Activated CD8-positive, alpha-beta memory T cell treated with anti-CD3 and anti-CD28 coated beads for 48 hours (primary cell): Measurements from ENCODE around the gene ZNF618.

Experiments used
- DNase-seq, 3 experiments: peaks; one replicate each; pipeline ENCODE4 v3.0.0-alpha.2; 2020; ENCODE audit warnings: low read depth in 2 of 3, low spot score in 2 of 3

The ZNF618 gene

DNA sequence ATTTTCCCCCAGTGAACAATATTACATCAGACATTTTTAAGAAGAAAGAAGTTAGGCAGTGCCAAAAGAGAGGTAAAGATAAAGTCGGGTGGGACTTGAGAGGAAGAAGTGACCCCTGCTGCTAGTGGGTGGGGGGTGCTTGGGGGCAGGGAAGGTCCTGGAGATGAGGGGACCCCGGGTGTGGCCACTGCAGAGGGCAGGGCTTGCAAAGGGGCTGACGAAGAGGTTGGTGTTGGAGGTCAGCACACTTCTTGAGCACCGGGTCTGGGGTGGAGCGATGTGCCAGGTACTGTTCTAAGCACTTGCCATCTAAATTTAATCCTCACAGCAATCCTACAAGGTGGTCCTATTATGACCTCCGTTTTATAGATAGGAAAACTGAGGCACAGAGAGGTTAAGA, 140.0 kb downstream of the ZNF618 start:
- DNase-seq = no peak

DNA sequence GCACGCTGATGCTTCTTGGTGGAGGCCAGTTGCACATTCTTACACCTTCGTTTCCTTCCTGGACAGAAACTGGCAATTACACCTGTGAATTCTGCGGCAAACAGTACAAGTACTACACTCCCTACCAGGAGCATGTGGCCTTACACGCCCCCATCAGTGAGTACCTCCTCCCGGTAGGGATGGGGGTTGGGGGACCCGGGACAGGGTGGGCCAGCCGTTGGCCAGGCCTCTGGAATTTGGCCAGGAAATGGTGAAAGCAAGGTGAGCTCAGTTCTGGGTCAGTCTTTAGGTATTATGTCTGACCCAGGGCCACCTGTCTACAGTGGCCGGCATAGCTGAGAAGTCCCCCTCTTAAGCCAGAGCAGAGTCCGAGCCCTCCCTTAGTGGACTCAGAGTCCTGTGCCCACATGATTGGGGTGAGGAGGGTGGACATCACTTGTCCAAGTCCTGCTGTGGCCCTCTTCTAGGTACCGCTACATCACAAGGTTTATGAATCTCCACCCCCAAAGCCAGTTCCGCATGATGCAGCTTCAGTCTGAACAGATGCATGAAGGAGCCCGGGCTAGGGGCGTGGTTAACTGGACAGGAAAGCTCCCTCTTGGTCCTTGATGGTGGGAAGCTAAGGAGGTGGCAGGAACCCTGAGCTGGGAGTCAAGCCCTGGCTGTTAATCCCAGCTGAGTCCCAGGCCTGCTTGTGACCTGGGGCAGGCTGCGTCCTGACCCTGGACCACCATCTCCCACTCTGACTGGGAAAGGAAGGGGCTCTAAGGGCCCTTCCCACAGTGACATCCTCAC, 140.7 kb downstream of the ZNF618 start:
- no peak for DNase-seq

DNA sequence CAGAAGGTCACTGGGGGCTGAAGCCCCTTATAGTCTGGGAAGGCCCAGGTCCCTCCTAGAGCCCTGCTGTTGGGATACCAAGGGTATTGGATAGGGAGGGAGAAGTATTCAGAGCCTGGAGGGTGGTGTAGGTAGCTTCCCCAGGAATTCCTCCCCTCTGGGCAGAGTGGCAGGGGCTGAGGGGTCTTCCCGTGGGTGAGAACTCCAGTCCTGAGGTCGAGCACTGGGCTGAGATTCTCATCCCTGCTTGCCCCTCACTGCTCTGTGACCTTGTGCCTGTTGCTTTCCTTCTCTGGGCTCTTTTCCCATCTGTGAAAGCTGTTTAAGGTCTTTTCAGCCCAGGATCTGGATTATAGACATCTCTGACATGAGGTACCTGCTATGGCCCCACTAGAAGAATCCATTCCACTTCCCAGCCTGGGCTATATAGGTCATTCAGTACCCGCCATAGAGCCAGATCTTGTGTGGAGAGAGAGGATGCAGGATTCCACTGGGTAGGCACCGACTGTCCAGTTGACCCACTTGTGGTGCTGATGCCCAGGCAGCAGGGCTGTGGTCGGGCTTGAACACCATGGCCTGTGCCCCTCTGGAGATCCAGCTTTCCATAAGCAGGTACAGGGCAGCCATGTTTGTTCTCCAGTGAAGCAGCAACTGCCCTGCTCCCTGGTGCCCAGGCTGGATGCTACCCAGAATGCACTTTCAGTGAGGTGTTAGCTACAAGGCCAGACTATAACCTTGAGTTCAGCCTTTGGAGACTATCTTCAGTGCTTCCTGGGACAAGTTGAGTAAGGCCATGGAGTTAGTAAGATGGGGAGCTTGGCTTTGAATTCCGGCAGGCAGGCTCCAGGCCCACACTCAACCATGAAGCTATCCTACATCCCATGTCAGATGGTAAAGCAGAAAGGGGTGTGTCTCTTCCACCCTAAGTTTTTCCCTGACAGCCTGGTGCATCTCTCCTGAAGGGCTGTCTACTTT, 141.9 kb downstream of the ZNF618 start:
- no peak for DNase-seq

DNA sequence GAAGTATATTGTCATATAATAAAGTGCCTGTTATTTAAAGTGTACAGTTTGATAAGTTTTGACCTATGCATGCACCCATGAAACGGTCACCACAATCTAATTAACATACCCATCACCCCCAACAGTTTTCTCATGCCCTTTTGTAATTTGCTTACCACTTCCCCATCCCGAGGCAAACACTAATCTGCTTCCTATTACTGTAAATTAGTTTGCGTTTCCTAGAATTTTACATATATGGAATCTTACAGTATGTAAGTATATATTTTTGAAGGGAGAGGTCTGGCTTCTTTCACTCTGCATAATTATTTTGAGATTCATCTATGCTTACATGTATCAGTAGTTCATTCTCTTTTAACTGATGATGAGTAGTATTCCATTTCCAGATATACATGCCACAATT, 145.5 kb downstream of the ZNF618 start:
- DNase-seq = no peak

DNA sequence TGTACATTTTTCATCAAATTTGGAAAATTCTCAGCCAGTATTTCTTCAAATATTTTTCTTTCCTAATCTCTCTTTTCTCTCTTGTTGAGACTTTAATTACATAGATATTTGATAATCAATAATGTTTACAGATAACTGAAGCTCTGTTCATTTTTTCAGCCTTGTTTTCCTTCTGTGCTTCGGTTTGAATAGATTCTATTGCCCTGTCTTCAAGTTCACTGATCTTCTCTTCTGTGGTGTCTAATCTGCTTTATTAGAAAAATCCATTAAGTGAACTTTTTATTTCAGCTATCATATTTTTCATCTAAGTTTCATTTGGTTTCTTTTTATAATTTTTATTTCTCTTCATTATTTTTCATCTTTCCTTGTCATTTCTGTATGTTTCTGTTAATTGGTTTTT, 147.9 kb downstream of the ZNF618 start:
- no peak for DNase-seq

DNA sequence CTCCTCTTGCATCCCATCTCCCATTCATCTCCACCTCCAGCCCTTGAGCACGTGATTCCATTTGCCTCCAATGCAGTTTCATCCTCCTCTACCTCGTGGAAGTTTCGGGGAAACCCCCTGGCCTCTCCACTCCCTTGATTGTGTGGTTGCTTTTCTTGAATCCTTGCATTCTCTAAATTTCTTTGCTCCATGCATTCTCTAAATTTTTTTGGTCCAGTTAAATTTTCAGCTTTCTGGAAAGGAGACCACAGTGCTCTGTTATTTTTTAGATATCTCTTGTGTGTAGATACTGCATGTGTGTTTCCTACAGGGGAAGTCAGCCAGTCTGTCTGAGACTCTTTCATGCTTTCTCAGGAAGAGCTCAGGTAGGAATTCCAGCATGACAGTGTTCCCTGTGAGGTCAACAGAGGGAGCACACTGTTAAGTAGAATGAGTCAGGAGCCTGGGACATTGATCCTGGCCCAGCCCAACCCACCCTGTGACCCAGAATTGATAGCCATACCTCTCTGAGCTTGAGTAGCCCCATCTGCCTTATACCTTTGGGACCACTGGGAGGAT, 149.2 kb downstream of the ZNF618 start:
- no peak for DNase-seq

DNA sequence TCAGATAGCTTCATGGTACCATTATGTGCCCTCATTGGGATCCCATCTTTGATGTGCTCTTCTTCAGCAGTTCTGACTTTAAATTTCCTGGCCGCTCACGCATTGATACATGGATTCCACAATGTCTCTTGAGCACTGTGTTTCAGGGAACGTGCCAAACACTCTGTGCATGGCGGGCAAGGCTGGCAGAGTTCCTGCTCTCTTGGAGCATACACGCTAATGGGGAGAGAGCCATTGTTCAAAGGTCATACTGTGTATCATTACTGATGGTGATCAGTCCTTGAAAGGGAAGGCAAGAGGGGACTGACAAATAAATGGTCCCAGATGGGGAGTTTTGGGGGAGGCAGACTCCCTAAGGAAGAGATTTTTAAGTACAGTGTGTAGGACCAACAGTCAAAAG, 149.7 kb downstream of the ZNF618 start:
- DNase-seq = no peak

DNA sequence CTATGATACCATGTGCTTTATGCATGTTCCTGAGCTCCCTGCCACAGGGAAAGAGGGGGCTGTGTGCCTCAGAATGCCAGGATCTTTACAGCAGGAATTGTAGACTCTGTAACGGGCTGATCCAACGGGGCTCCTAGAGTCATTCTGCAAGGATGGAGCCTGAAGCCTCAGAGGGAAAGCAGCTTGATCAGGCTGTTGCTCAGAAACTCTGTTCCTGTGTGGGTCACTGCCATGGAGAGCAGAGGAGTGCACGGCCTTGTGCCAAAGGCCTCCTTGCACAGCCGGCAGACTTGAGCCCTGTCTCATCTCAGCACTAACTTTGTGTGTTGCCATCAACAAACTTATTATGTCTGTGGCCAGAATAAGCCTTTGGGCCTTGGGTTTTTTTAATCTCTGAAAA, 150.2 kb downstream of the ZNF618 start:
- DNase-seq = no peak

DNA sequence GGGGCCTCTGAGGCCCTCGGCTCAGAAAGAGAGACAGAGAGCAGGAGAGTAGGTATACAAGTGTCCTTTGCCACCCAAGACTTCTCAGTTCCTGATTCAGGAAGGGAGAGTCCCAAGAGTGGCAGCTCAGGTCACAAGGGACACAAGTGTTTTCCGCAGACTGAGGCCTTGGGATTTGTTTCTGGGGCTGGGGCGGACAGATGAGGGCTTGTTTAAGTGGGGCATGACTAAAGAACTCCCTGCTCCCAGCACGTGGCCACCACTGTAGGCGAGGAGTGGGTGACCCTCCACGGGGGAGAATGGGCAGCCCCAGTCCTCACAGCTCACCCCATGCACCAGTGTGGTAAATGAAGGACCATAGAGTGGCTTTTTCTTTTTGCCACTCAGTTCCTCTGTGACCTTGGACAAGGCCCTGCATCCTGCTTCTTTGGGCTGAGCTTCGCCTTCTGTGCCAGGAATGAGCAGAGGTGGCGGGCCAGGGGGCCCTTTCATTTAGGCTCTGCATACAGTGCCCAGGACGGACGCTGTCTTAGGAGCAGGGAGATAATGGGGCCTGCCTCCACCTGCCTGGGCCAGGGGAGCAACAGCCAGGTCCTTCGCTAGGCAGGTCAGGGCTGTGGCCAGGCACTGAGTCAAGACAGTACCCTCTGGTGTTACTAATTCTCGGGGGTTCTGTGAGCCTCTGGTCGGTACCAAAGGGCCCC, 151.2 kb downstream of the ZNF618 start:
- DNase-seq = no peak

DNA sequence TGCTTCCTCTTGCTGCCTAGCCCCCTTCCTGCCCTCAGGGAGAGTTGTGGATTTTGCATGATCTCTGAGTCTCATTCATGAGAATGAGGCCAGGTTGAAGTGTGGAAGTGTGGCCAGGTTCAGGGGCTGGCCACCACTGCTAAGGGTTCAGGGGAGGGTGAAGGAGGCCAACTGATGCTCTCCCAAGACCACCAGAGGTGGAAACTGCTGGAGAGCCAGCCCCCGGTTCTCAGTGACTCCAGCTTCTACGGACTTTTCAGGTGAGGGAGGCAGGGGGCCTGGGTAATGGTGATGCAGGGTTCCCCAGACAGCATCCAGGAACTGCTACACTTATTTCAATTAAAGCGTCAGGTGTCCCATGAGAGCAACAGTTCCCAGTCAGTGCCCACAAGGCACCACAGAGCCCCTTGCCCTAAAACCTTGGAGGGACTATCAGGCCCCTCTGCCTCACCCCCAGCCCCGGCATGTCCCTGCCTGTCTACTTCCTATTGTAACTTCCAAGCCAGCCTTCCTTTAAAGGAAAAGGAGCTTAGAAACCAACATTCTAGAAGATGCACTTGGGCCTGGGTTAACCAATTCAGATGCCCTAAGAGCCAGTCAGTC, 151.9 kb downstream of the ZNF618 start:
- DNase-seq = no peak

DNA sequence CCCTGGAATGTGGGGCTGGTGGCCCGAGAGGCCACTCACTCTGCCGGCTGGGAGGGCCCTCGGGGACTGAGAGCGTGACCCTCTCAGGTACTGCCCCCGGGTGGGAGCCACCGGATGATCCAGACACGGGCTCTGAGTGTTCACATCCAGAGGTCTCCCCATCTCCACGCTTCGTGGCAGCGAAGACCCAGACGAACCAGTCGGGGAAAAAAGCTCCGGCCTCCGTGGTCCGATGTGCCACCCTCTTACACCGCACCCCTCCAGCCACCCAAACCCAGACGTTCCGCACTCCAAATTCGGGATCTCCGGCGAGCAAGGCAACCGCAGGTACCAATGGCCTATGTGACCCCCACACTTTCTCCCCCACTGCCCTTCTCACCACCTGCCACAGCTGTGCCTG, 152.5 kb downstream of the ZNF618 start:
- no peak for DNase-seq

DNA sequence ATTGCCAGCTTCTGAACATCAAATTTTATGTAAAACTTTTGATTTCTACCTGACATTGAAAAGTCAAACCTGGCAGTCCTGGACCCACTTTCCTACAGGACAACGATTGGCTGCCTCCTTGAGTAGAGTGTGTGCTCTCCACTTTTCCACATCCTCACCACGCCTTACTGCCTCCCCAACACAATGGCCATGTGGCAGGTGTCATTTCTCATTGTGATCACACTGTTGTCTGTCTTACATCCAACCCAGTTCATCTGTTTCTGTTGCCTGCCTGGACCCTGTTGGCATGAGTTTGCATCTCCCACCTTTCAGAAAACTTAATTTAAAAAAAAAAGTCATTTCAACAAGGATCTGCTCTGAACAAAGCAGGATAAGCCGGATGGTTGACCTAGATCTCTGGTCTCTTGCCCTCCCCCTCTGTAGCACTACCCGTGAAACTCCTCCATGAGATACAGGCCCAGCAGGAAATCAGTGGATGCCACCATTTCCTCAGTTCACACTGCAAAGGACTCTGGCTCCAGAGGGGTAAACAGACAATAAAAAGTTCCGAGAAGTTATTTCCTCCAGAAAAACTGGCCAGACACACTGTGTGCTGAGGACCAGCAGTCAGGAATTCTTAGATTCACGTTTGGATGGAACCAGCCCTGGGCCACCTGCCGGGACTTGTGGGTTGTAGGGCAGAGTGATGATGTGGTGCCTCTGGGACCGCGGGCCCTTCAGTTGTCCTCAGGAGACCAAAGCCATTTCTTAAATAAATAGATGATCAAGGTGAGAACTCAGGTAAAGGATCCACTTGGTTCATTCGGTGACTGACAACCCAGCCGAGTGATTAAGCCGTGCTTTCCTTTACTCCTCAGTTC, 153.4 kb downstream of the ZNF618 start:
- DNase-seq = no peak

DNA sequence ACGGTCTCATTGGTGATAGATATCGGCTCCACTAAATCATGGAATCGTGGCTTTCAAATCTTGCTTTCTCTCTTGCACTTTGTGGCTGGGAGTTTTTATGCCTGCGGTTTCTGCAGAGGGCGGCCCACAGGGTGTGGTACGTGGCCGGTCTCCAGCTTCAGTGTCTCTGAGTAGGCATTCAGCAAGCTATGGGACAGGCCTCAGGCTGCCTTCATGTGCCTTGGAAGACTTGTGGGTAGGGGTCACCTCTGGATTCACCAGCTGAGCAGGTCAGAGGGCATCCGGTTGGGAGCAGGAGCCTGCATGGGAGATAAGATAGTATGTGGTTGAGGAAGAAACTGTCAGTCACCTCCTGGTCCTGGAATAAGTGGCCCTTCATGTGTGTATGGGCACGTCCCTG, 154.3 kb downstream of the ZNF618 start:
- DNase-seq = no peak

DNA sequence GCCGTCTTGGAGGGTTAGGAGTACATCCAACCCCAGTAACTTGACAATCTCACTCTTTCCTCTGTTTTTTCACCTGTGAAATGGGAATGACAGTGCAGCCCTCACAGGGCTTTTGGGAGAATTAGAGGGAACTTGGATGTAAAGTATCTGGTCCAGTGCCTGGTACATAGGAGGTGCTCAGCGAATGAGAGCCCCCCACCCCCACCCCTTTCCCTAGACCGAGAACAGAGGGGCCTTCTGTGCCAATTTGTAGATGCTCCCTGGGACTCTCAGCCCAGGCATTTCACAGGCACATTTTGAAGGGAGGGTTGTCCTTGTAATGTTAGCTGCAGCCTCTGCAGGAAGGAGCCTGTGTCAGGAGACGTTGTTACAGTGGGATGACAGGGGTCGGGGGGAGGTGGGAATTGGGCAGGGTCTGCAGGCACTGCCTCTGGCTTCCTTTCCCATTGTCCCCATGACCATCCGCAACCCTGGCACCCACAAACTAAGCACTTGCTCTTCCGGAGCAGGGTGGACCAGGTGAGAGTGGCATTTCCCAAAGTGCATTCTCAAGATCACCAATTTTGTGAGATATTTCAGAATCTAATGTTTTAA, 155.0 kb downstream of the ZNF618 start:
- no peak for DNase-seq

DNA sequence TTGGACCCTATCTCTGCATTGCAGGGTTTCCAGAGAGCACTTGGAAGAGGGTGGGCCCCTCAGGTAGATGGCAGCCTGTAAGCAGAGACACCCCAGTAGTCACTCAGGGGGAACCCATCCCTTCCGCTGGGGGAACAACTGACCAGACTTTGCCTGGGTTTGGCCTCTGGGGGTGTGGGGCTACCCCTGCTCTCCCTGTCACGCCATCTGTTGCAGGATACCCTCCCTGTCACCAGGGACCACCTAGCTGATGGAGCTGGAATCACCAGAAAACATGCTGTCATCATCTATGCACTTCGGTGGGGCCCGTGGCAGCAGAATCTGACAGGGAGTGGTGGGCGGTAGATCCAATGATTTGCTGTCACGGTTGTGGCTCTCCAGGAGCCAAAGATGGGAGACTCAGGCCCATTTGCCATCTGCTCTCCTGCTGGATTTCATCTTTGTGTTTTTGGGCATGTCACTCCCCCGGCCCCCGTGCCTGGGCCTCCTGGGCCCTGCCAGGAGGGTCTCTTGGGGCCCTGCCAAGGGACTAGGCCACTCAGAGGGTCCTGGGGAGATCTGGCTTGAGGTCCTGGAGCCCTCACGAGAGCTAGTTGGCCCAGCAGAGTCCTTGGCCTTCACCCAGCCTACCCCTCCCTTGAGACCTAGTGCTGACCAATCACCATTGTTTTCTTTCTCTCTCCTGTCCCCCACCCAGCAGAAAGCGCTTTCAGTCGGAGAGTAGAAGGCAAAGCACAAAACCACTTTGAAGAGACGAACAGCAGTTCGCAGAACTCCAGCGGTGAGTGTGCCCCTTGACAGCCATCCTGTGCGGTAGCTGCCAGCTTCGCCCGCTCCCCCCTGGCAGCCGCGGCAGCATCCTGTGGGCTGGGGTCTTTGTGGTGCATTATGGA, 156.1 kb downstream of the ZNF618 start:
- DNase-seq = no peak

DNA sequence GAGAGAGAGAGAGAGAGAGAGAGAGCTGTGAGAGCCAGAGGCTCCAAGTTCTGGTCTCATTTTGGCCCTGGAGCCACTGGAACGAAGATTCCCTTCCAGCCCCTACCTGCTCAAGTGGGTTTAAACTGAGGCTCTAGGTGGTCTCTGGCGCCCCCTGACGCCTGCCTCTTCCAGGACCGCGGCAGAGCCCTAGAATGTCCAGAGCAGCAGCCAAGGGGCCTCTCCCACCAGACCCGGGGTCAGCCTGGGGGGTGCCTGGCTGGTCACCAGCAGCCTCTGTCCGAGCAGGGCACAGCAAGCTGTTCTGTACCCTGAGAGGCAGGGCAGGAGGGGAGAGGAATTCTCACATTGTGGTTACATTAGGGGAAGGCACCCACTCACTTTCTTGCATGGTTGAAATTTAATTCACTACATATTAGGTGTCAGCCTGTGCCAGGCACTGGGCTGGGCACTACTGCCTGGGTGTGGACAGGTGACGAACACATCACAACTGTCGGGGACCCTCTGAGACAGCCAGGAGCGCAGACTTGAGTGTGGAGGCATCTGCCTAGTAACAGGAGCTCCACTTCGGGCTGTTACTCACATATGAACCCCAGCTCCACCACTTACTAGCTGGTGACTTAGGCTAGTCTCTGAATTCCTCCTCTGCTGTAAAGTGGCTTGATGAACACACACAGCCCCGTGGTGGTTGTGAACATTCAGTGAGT, 157.4 kb downstream of the ZNF618 start:
- DNase-seq = no peak

DNA sequence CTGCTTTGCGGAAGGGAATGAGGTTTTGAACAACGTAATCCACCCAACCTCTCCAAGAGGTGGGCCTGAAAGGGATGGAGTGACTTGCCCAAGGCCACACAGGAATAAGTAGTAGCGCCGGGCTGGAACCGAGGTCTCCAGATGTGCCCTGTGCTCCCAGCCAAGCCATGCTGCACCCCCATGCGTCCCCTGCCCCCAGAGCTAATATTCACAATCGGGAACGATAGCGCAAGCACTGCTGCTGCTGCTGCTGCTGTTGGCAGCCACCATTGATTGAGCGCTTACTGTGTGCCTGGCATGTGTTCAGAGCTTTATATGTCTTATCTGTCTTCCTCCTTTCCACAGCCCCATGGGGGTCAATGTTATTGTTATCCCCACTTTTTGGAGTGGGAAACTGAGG, 158.1 kb downstream of the ZNF618 start:
- DNase-seq = no peak

DNA sequence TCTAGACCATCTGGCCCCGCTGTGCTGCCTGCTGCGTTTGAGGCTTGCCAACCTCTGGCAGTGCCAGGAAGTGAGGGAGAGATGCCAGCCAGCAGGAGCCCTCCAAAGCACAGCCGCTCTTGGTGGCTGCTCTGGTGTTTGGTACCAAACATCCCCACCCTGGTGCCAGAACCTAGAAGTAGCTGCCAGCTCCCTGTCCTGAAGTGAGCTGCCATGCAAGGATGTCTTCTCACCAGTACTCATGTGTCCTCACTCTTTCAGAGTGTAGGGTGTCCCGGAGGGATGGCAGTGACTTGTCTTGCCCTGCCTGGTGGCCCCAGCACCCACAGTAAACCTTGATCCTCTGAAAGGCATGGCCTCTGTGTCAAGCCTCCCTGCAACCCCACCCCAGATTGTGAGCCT, 158.6 kb downstream of the ZNF618 start:
- no peak for DNase-seq
